Large intestine (tissue), 3 donors: Measurements from ENCODE around the gene ADGRF1. TPM values are rescaled to one million over a fixed set of nuclear protein-coding genes. Genes with fewer than 3 reads are reported as not detected.

Experiments used
- DNase-seq, 2 donors: peaks; one replicate each; pipeline versions ENCODE4 v3.0.0 to v3.0.0-alpha.2; 2013
- H3K27ac ChIP-seq: one replicate; pipeline ENCODE4 v1.5.1; 2013; ENCODE audit warnings: low read length
- H3K27me3 ChIP-seq: 2 replicates; pipeline ENCODE4 v1.6.1; 2013; ENCODE audit warnings: low read length; ENCODE audit not compliant: control insufficient read depth, insufficient read depth
- H3K36me3 ChIP-seq: 2 replicates; pipeline ENCODE4 v1.6.1; 2013; ENCODE audit warnings: low read length; ENCODE audit not compliant: control insufficient read depth, insufficient read depth
- H3K4me1 ChIP-seq: one replicate; pipeline ENCODE4 v1.6.1; 2013; ENCODE audit warnings: low read length; ENCODE audit not compliant: control insufficient read depth, insufficient read depth
- H3K4me3 ChIP-seq: one replicate; pipeline ENCODE4 v1.5.1; 2013; ENCODE audit warnings: low read length
- H3K9me3 ChIP-seq: one replicate; pipeline ENCODE4 v1.6.1; 2013; ENCODE audit warnings: mild to moderate bottlenecking, low read depth, low read length, moderate library complexity; ENCODE audit not compliant: control insufficient read depth
- WGBS: methylation state at CpG from one replicate; pipeline ENCODE4 v1.1.5; 2013; ENCODE audit warnings: low lambda C conversion rate; ENCODE audit not compliant: insufficient coverage; 5-methylcytosine and 5-hydroxymethylcytosine counted together
- polyA plus RNA-seq: library from polyadenylated mRNA; unstranded; fragments of 120-200 nt; gene quantifications from one replicate; pipeline ENCODE4 v1.2.1, GENCODE V29; 2013

The ADGRF1 gene
- polyA plus RNA-seq, 1 donor = 1.2 TPM

GRCh38 chr6:46963039-46963438 is 79.1 kb downstream of the ADGRF1 start:
- no peak for DNase-seq
- H3K4me1 ChIP-seq = no peaks in the 10 kb centered on the region
- H3K36me3 ChIP-seq = no peaks in the 10 kb centered on the region
- H3K27me3 ChIP-seq = peaks cover 5% of the 10 kb centered on the region
- no peak overlapping the region for H3K4me3 ChIP-seq
- H3K9me3 ChIP-seq = no peaks in the 10 kb centered on the region
- H3K27ac ChIP-seq = no peak overlapping the region

GRCh38 chr6:46961711-46962110 is 80.4 kb downstream of the ADGRF1 start:
- no peak for DNase-seq
- 100% methylated on average over 1 of the region's 5 CpGs for WGBS
- Histone ChIP-seq H3K4me3 (no peak overlapping the region), H3K27ac (no peak overlapping the region), H3K27me3 (peaks cover 5% of the 10 kb centered on the region), H3K9me3 (no peaks in the 10 kb centered on the region), H3K36me3 (no peaks in the 10 kb centered on the region), H3K4me1 (no peaks in the 10 kb centered on the region)

DNA sequence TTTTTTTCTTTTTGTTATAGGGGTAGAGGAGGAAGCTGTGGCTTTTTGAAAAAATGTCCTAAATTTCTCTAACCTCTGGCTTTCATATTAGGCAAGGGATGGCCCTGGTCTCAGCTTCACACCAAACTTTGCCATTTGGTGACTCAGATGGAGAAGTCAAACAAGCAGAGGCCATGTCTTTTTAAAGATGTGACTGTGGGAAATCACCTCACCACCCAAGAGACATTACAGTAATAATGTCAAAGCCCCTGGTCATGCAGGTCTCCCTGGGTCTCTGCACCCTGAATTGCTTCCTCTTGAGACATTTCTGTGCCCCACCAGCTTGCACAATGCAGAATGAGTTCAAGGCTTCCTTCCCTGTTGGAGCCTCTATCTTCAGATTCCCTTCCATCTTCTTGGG is 80.9 kb downstream of the ADGRF1 start:
- Histone ChIP-seq H3K4me3 (no peak overlapping the region), H3K27ac (no peak overlapping the region), H3K27me3 (peaks cover 5% of the 10 kb centered on the region), H3K4me1 (no peaks in the 10 kb centered on the region), H3K9me3 (no peaks in the 10 kb centered on the region), H3K36me3 (no peaks in the 10 kb centered on the region)
- no peak for DNase-seq

DNA sequence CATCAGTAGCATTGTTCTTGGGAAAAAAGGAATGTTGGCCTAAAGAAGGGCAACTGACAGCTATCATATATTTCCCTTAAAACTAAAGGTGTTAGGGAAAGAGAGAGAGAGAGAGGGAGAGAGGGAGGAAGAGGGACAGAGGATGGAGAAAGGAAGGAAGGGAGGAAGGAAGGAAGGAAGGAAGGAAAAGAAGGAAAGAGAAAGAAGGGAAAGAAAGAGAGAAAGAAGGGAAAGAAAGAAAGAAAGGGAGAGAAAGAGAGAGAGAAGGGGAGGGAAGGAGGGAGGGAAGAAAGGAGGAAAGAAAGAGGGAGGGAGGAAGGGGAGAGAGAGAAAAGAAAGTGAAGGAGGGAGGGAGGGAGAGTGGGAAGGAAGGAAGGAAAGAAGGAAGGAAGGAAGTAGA is 82.7 kb downstream of the ADGRF1 start:
- H3K27ac ChIP-seq = no peak overlapping the region
- no peaks in the 10 kb centered on the region for H3K9me3 ChIP-seq
- no peaks in the 10 kb centered on the region for H3K4me1 ChIP-seq
- H3K4me3 ChIP-seq = no peak overlapping the region
- H3K36me3 ChIP-seq = no peaks in the 10 kb centered on the region
- H3K27me3 ChIP-seq = peaks cover 5% of the 10 kb centered on the region
- no peak for DNase-seq

DNA sequence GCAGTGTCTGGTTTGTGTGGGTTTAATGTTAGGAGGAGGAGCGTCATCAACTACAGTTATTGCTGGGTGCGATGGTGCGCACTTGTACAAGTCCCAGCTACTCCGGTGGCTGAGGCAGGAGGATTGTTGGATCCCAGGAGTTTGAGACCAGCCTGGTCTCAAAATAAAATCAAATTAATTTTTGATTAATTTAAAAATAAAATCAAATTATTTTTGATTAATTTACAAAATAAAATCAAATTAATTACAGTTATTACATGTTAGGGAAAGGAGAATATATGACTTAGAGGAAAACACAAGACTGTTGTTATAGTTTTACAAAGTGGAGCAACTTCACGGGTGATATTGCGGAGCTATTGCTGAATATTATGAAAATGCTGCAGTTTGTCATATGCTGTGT is 85.7 kb downstream of the ADGRF1 start:
- WGBS = 100% methylated on average over 1 of the region's 6 CpGs
- H3K9me3 ChIP-seq = no peaks in the 10 kb centered on the region
- H3K27me3 ChIP-seq = peaks cover 3% of the 10 kb centered on the region
- H3K36me3 ChIP-seq = no peaks in the 10 kb centered on the region
- H3K27ac ChIP-seq = no peak overlapping the region
- no peak overlapping the region for H3K4me3 ChIP-seq
- DNase-seq = no peak
- H3K4me1 ChIP-seq = no peaks in the 10 kb centered on the region

DNA sequence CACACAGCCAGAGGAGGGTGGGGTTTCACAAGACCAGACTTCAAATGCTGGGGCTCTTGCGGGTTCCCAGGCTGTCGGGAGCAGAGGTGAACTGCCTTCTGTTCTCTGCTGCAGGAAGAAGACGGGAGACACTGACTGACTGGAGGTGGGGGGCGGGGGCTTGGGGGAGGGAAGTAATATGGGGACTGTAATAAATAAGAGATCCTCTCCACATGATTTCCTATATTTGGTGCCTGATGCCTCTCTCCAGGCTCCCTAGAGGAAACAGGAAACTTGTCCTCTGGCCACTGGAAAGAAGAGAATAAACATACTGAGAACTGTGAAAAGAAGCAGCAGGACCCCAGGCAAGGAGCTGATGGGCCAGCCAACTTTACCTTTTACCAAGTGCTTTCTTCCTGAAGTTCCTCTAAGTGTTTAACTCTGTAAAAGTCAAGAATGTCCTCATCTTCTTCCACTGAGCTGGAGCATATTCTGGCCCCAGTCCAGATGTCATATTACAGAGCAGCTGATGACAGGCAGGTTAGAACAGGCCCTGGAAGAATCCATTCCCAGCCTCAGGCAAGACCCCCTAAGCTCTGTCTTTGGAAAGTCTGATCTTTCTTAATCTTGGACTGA is 87.2 kb downstream of the ADGRF1 start:
- Histone ChIP-seq H3K4me1 (no peaks in the 10 kb centered on the region), H3K4me3 (no peak overlapping the region), H3K27ac (no peak overlapping the region), H3K36me3 (no peaks in the 10 kb centered on the region), H3K27me3 (no peaks in the 10 kb centered on the region), H3K9me3 (no peaks in the 10 kb centered on the region)
- DNase-seq = no peak
- no CpG with 5 or more reads among the region's 4 CpGs for WGBS

DNA sequence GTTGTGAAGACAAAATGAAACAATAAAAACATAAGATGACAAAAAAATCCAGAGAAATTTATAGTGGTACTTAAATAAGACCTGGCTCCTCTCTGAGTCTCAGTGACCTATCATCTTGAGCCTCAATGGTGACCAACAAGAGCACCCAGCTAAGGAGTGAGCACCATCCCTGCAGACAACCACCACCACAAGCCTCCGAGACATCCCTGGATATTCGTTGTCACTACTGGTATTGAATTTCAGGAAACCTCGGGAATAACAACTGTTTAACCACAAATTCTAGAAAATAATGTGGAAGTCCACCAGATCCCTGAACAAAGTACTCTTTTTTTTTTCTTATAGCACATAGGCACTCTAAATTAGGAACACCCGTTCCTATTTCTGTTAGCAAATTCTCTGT is 88.2 kb downstream of the ADGRF1 start:
- WGBS = no CpG with 5 or more reads among the region's 4 CpGs
- Histone ChIP-seq H3K4me3 (no peak overlapping the region), H3K27ac (no peak overlapping the region), H3K9me3 (no peaks in the 10 kb centered on the region), H3K4me1 (peaks cover 5% of the 10 kb centered on the region), H3K36me3 (no peaks in the 10 kb centered on the region), H3K27me3 (no peaks in the 10 kb centered on the region)
- no peak for DNase-seq

- 43% methylated on average over 1 of the region's 8 CpGs for WGBS
- Histone ChIP-seq H3K27me3 (no peaks in the 10 kb centered on the region), H3K27ac (no peak overlapping the region), H3K9me3 (no peaks in the 10 kb centered on the region), H3K36me3 (no peaks in the 10 kb centered on the region), H3K4me1 (peaks cover 5% of the 10 kb centered on the region), H3K4me3 (no peak overlapping the region)
- DNase-seq = peak in 1 of 2 donors; percentile 16
Observed at GRCh38 chr6:46949632-46950280, 92.4 kb downstream of the ADGRF1 start.

DNA sequence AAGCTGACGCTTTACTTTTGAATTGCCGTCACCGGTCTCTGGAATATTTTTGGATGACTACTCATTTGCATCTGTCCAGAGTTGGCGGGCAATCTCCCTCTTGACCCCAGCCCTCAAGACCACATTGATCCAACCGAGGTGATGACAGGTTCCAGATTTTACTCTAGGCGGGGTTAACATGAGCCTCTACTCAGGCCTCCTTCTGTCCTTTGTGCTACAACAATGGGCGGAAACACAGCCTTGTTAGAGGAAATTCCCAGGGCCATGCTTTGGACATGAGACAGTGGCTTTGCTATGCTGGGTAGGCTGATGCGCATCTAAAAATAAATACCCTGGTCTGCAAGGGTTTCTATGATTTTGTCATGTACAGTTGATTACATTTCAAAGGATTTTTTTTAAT is 93.4 kb downstream of the ADGRF1 start:
- WGBS = no CpG with 5 or more reads among the region's 8 CpGs
- H3K9me3 ChIP-seq = no peaks in the 10 kb centered on the region
- H3K27me3 ChIP-seq = no peaks in the 10 kb centered on the region
- DNase-seq = peak in 1 of 2 donors; percentile 13
- H3K36me3 ChIP-seq = no peaks in the 10 kb centered on the region
- no peak overlapping the region for H3K27ac ChIP-seq
- peaks cover 5% of the 10 kb centered on the region for H3K4me1 ChIP-seq
- no peak overlapping the region for H3K4me3 ChIP-seq
